WTC11 (cell line): Measurements from ENCODE around the gene SLC34A1. TPM values are rescaled to one million over a fixed set of nuclear protein-coding genes. Genes with fewer than 3 reads are reported as not detected.
A peak's percentile ranks its signal among the peaks of the same experiment; 100 is the strongest.

Source experiments
- ATAC-seq: fragments of 200-7000 bp; cut with Tn5 transposase; 2 replicates; pipeline ENCODE4 v1.10.0; 2021; ENCODE audit warnings: mild to moderate bottlenecking, moderate library complexity
- CTCF ChIA-PET: fragments of 300-600 bp; sonication (Branson Sonifier 250); formaldehyde crosslinking; loops from one replicate; lab custom pipeline; 2021; ENCODE audit warnings: antibody characterized with exemption; lab: Charles Lee
- POLR2A ChIA-PET: fragments of 350-600 bp; sonication (Branson Sonifier 250); formaldehyde crosslinking; loops from one replicate; lab custom pipeline; 2021; ENCODE audit warnings: antibody characterized with exemption; lab: Charles Lee
- DNase-seq: peaks from one replicate; pipeline ENCODE4 v3.0.0; 2021; ENCODE audit warnings: low spot score
- H3K27ac Mint-ChIP-seq: 2 replicates; pipeline ENCODE4 v1.8.0; 2021; ENCODE audit warnings: mixed read lengths
- H3K27me3 Mint-ChIP-seq: 2 replicates; pipeline ENCODE4 v1.8.0; 2021; ENCODE audit warnings: low read depth, mild to moderate bottlenecking, moderate library complexity, mixed read lengths
- H3K36me3 Mint-ChIP-seq: 2 replicates; pipeline ENCODE4 v1.8.0; 2021; ENCODE audit warnings: mixed read lengths
- H3K4me1 Mint-ChIP-seq: 2 replicates; pipeline ENCODE4 v1.8.0; 2022; ENCODE audit warnings: mixed read lengths
- H3K4me3 Mint-ChIP-seq: 2 replicates; pipeline ENCODE4 v1.8.0; 2021; ENCODE audit warnings: mild to moderate bottlenecking, moderate library complexity, mixed read lengths
- H3K9me3 Mint-ChIP-seq: 2 replicates; pipeline ENCODE4 v1.8.0; 2021; ENCODE audit warnings: mixed read lengths
- AR ChIP-seq: fragments of 250-450 bp; sonication (Bioruptor Pico); IDR thresholded peaks from 2 replicates; pipeline ENCODE4 v1.9.0; 2021; ENCODE audit warnings: mild to moderate bottlenecking
- E2F4 ChIP-seq: sonication (generic); formaldehyde crosslinking; IDR thresholded peaks from 2 replicates; pipeline ENCODE4 v1.8.1; 2022; ENCODE audit warnings: low read depth, mild to moderate bottlenecking, moderate library complexity, missing genetic modification reagents, borderline replicate concordance
- ESRRA ChIP-seq: sonication (generic); formaldehyde crosslinking; IDR thresholded peaks from 2 replicates; pipeline ENCODE4 v1.8.1; 2022; ENCODE audit warnings: mild to moderate bottlenecking, missing genetic modification reagents, borderline replicate concordance
- GABPB1 ChIP-seq: sonication (generic); formaldehyde crosslinking; IDR thresholded peaks from 2 replicates; pipeline ENCODE4 v1.8.1; 2023; ENCODE audit warnings: mild to moderate bottlenecking, missing genetic modification reagents
- HMGA2 ChIP-seq: fragments of 250-450 bp; sonication (Bioruptor Pico); IDR thresholded peaks from 2 replicates; pipeline ENCODE4 v1.4.0; 2021; ENCODE audit warnings: mild to moderate bottlenecking, moderate library complexity
- IRF2 ChIP-seq: sonication (generic); formaldehyde crosslinking; IDR thresholded peaks from 2 replicates; pipeline ENCODE4 v1.8.0; 2022; ENCODE audit warnings: low read depth, missing genetic modification reagents, borderline replicate concordance
- JAZF1 ChIP-seq: fragments of 250-450 bp; sonication (Bioruptor Pico); IDR thresholded peaks from 2 replicates; pipeline ENCODE4 v1.9.0; 2021; ENCODE audit warnings: moderate library complexity, mild to moderate bottlenecking, inconsistent platforms
- NR1H2 ChIP-seq: sonication (generic); formaldehyde crosslinking; IDR thresholded peaks from 2 replicates; pipeline ENCODE4 v1.9.0; 2021; ENCODE audit warnings: mild to moderate bottlenecking, moderate library complexity, missing genetic modification reagents
- OVOL2 ChIP-seq: fragments of 250-450 bp; sonication (Bioruptor Pico); IDR thresholded peaks from 2 replicates; pipeline ENCODE4 v1.9.0; 2021; ENCODE audit warnings: mild to moderate bottlenecking, borderline replicate concordance
- SMAD3 ChIP-seq: sonication (generic); formaldehyde crosslinking; IDR thresholded peaks from 2 replicates; pipeline ENCODE4 v1.8.0; 2022; ENCODE audit warnings: missing genetic modification reagents, mild to moderate bottlenecking, borderline replicate concordance
- TEAD4 ChIP-seq: sonication (generic); formaldehyde crosslinking; IDR thresholded peaks from 2 replicates; pipeline ENCODE4 v1.8.0; 2022; ENCODE audit warnings: mild to moderate bottlenecking, missing genetic modification reagents
- ZNF281 ChIP-seq: sonication (generic); formaldehyde crosslinking; IDR thresholded peaks from 2 replicates; pipeline ENCODE4 v1.8.0; 2023; ENCODE audit warnings: mild to moderate bottlenecking, missing genetic modification reagents
- ZNF416 ChIP-seq: fragments of 250-450 bp; sonication (Bioruptor Pico); IDR thresholded peaks from 2 replicates; pipeline ENCODE4 v1.9.0; 2021; ENCODE audit warnings: mild to moderate bottlenecking, inconsistent platforms
- ZNF512 ChIP-seq: sonication (generic); formaldehyde crosslinking; IDR thresholded peaks from 2 replicates; pipeline ENCODE4 v1.8.1; 2022; ENCODE audit warnings: missing genetic modification reagents, borderline replicate concordance
- ZNF532 ChIP-seq: fragments of 250-450 bp; sonication (Bioruptor Pico); IDR thresholded peaks from 2 replicates; pipeline ENCODE4 v1.9.0; 2021; ENCODE audit warnings: mild to moderate bottlenecking, borderline replicate concordance
- ZNF671 ChIP-seq: fragments of 250-450 bp; sonication (Bioruptor Pico); IDR thresholded peaks from 2 replicates; pipeline ENCODE4 v1.8.0; 2021; ENCODE audit warnings: mild to moderate bottlenecking
- total RNA-seq: library from RNA; stranded (reverse); gene quantifications from 3 replicates; pipeline ENCODE4 v1.2.3, GENCODE V29; 2021
- TF ChIP-seq, protein P1 (sequence below): sonication (generic); formaldehyde crosslinking; IDR thresholded peaks from 2 replicates; pipeline ENCODE4 v1.8.0; 2023; ENCODE audit warnings: missing genetic modification reagents
- TF ChIP-seq, protein P2 (sequence below): sonication (generic); formaldehyde crosslinking; IDR thresholded peaks from 2 replicates; pipeline ENCODE4 v1.8.1; 2023; ENCODE audit warnings: mild to moderate bottlenecking, missing genetic modification reagents

The SLC34A1 gene
- total RNA-seq, 1 experiment from 2014 or later = not detected

- Mint-ChIP-seq H3K9me3 (no peaks in the 10 kb centered on the region), H3K4me3 (peak overlapping the region; percentile 84), H3K36me3 (no peaks in the 10 kb centered on the region), H3K4me1 (peaks cover 9% of the 10 kb centered on the region), H3K27me3 (peaks cover 68% of the 10 kb centered on the region), H3K27ac (peak overlapping the region; percentile 69; the same call in 1 of the 2 replicates)
- ChIA-PET CTCF (interaction anchor here (0.6 to 7.9 kb wide), 34 partner anchors 12 to 331 kb away, joined by 3 to 202 read pairs (median 7); partner anchors contain the start of genes DOK3, GRK6, LMAN2 and PRR7), POLR2A (interaction anchor here (0.6 to 4.1 kb wide), 13 partner anchors 9 to 52 kb away, joined by 3 to 38 read pairs (median 4); partner anchors contain the start of genes GRK6 and PRR7)
- ATAC-seq (peak; percentile 83), DNase-seq (peak; percentile 90)
- TF ChIP-seq SMAD3 (peak; percentile 93), TEAD4 (CRISPR knock-in tag) (peak; percentile 86), ZNF512 (CRISPR knock-in tag) (no peak), ESRRA (peak; percentile 80; the same call in 1 of the 2 replicates), JAZF1 (CRISPR knock-in tag) (no peak), ZNF532 (CRISPR knock-in tag) (peak; percentile 88; the same call in 1 of the 2 replicates), E2F4 (0 out of 2 replicates have a peak, but pooled peaks have one; percentile 56), HMGA2 (no peak), OVOL2 (CRISPR knock-in tag) (no peak), ZNF671 (CRISPR knock-in tag) (no peak), AR (CRISPR knock-in tag) (no peak), ZNF416 (no peak), NR1H2 (no peak), IRF2 (CRISPR knock-in tag) (no peak), GABPB1 (no peak), ZNF281 (CRISPR knock-in tag) (peak; percentile 96)
- TF ChIP-seq, protein P1, sequence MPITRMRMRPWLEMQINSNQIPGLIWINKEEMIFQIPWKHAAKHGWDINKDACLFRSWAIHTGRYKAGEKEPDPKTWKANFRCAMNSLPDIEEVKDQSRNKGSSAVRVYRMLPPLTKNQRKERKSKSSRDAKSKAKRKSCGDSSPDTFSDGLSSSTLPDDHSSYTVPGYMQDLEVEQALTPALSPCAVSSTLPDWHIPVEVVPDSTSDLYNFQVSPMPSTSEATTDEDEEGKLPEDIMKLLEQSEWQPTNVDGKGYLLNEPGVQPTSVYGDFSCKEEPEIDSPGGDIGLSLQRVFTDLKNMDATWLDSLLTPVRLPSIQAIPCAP (CRISPR knock-in tag) = peak; percentile 97
- TF ChIP-seq, protein P2, sequence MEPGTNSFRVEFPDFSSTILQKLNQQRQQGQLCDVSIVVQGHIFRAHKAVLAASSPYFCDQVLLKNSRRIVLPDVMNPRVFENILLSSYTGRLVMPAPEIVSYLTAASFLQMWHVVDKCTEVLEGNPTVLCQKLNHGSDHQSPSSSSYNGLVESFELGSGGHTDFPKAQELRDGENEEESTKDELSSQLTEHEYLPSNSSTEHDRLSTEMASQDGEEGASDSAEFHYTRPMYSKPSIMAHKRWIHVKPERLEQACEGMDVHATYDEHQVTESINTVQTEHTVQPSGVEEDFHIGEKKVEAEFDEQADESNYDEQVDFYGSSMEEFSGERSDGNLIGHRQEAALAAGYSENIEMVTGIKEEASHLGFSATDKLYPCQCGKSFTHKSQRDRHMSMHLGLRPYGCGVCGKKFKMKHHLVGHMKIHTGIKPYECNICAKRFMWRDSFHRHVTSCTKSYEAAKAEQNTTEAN (CRISPR knock-in tag) = peak; percentile 90
These were observed 18.2 kb downstream of the SLC34A1 start for GRCh38 chr5:177402271-177403043.
